Measurements from ENCODE around the gene KRT10.
"Not testable (repeated sequence)": the region's sequence is repeated elsewhere in the genome, so short reads cannot be mapped to it uniquely, and the experiment has no call there.

Gene KRT10

DNA sequence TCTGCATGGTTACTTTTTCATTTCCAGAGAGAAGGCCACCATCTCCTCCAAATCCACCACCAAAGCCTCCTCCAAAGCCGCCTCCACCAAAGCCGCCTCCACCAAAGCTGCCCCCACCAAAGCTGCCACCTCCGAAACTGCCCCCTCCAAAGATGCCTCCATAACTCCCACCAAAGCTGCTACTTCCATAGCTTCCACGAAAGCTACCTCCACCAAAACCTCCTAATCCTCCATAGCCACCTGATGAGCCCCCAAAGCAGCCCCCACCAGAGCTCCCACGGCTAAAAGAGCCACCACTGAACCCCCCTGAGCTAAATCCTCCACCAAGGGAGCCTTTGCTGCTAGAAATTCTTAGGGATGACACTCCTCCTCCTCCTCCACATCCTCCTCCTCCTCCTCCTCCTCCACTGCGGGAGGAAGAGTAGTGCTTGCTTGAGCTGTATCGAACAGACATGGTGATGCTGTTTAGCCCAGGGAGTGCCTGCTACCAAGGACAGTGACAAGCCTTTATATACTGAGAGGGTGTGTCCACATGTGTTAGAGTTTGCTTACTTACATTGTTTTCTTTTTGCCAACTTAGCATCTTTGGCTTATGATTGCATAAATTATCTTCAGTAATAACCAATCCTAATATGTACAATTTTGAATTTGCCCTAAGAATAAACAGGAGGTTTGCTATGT lies at the start of gene KRT10:
TSS of gene KRT10 (minus strand) at position 483 of the 681 bp plus-strand sequence. CDS start at position 454, 29 bp downstream.
- DNase-seq (ENCODE audit: low read depth) = no peak

DNA sequence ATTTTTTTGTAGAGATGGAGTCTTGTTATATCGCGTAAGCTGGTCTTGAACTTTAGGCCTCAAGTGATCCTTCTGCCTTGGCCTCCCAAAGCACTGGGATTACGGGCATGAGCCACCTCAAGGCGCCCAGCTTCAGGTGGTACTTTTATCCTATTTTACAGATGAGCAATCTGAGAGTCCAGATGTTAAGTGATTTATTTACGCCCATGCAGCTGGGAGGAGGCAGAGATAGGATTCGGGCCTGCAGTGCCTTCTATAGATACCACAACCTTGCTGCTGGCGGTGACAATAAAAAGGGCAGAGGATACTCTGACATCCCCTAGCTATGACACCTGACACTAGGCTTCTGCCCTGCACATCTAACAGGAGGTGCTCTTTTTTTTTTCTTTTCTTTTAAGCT lies 48.9 kb upstream of the KRT10 start:
- no peak for DNase-seq (ENCODE audit: low read depth)

DNA sequence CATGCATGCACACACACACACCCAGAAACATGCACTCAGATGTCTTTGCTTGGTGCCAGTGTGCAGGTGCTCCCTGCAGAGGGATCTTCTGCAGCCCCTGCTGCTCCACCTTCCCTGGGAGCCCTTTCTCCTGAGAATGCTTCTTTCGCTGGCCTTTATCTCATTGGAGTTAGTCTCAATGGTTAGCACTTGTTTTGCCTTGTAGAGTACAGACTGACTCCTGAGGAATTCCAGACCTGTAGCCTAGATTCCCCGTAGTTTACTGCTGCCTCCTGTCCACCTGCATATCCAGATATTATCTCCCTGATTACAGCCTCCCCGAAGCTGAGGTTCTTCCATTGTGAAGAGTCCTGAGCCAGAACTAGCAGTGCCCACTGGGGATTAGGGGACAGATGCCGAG lies 47.7 kb upstream of the KRT10 start:
- DNase-seq (ENCODE audit: low read depth) = no peak

DNA sequence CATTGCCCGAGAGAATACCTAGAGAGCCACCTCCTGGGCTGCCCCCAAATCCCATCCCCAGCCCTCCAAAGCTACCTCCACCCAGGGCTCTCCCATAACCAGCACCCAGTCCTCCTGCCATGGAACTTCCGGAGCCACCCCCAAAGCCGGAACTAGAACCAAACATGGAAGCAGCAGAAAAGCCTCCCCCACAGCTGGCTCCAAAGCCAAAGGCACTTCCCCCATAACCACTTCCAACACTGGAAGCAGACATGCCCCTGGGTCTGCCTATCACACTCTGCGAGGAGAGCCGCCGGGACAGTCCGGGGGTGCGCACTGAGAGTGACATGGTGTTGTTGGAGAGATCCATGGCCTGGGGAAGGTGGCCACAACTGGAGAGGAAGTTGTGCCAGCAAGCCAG lies 44.4 kb upstream of the KRT10 start, which contains the start of gene KRT12:
TSS of gene KRT12 (minus strand) at position 386 of the 400 bp plus-strand sequence. CDS start at position 349, 37 bp downstream.
- DNase-seq (ENCODE audit: low read depth) = no peak

DNA sequence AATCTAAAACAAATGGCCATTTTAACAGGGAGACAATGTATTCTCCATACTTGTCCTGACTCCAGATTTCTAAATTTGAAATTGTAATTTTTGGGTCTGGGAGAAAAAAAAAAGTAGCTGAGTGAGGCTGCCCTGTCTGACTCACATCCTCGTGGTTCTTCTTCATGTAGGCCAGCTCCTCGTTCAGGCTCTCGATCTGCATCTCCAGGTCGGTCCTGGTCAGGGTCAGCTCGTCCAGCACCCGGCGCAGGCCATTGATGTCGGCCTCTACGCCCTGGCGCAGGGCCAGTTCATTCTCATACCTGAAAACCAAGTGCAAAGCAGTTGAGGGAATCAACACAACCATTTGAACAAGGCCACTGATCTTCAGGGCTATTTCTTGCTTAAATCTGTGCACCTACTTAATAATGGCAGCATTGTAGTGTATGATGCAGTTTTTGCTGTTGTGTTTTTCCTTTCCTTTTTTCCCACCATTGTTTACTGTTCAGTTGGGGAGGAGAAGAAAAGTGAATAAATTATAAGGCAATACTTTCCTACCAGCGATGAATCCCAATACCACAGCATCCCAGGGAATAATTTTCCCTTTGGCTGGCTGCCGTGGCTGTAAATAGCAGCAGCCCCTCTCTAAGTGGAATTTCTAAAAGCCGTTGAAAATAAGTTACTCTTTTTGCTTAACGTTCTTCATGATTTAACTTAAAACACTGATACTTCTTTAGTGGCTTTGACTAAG lies 42.4 kb upstream of the KRT10 start:
- no peak for DNase-seq (ENCODE audit: low read depth)

DNA sequence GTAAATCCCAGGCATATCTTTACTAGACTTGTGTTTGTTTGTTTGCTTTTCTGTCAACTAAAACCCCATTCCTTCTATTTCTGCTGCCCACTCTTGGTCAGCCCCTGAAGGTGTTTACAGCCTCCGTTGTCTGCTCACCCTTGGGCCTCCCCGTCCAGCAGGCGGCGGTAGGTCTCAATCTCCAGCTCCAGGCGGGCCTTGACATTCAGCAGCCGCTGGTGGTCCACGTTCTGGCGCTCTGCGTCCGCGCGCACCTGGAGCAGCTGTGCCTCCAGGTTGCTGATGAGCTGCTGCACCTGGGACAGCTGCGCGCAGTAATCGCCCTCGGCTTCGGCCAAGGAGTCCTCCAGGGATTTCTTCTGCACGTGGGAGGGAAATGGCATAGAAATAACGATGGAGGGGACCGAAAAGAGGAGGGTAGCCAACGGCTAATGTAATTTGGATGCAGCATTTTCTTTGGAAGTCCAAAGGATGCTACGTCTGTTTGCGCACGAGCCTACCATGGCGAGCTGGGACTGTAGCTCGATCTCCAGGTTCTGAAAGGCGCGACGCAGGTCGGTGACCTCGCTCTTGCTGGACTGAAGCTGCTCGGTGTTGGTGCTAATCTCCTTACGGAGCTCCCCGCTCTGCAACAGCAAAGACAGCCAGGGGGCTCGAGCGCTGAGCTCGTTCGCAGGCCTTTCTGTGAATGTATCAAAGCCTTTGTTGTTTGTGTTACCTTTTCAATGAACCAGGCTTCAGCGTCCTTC lies 40.7 kb upstream of the KRT10 start:
- DNase-seq (ENCODE audit: low read depth) = no peak

DNA sequence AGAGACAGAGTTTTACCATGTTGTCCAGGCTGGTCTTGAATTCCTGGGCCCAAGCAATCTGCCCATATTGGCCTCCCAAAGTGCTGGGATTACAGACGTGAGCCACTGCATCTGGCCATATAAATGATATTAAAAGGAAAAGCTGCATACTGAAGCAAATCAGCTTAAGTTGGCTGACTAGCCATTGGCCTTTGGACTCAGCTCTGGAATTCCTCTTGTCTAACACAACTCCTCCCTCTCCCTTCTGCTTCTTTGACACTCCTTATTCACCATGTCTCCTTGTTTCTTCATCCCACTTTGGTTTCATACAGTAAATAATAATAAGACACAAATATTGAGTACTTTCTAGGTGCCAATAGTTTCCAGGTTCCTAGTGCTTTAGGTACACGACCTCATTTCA lies 37.1 kb upstream of the KRT10 start:
- DNase-seq (ENCODE audit: low read depth) = no peak

DNA sequence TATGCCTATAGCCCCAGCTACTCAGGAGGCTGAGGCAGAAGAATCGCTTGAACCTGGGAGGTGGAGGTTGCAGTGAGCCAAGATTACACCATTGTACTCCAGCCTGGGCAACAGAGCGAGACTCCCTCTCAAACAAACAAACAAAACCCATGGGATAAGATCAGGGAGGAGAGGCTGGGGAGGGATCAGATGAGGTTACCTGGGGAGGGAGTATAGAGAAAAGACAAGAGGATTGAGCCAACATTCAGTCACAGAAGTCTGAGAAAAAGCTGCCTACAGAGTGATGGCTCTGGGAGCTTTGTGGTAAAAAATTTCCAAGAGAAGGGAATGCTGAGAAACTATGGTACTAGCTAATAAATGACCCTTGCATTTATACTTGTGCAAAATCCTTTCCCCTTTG lies 36.3 kb upstream of the KRT10 start:
- DNase-seq (ENCODE audit: low read depth) = not testable (repeated sequence)

DNA sequence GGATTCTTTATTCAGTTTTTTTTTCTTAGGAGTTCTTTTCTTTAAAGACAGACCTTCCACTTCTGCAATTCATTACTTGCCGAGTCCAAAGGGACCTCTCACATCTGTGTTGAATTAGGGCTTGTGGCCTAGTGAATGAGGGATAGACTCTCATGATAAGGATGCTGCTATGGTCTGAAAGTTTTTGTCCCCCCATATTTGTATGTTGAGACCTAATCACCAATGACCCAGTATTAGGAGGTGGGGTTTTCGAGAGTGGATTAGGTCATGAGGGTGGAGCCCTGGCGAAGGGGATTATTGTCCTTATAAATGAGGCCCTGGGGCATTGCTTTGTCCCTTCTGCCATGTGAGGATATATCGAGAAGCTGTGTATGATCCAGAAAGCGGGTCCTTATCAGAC lies 35.1 kb upstream of the KRT10 start:
- no peak for DNase-seq (ENCODE audit: low read depth)

DNA sequence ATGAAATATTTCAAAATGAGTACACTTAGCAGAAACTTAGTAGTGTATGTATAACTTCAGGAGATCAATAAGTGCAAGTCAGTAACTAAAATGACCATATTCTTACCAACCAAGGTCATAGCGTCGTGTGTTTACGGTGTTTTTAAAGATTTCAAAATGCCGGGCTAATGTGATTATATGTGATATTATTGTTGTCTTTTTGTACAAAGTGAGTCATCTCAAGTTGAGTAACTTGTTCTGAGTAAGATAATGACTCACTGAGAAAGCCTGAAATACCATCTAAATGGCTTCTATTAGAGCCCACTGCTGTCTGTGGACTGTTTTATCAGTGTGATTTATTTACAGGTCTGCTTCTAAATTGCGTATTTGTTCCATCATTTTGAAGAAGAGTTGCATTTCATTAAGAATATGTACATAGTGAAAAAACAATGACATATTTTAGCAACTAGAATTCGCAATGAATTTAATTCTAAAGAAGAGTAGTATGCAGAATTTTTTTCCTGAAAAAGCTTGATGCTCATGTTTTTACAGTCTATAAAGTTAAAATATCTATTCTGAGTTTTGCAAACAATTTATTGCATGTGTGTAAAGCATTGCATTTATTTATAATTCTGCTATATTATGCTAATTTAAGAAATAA lies 31.9 kb upstream of the KRT10 start:
- no peak for DNase-seq (ENCODE audit: low read depth)

DNA sequence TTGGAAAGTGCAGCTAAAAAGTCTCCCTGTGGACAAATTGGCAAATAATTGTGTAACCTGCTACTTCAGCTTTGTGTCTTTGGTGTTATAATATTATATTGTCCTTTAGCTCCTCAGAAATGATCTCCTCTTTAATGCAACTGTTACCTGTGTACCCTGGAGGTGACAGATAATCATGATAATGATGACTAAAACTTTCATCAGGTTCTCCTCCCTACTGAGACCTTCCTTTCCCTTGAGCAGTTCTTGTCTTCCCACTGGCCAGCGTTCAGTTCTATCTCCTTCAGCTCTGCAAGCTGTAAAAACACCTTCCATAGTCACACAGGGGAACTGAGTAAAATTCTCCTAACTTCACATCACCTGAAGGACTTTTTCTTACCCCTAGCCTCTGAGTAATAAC lies 29.9 kb upstream of the KRT10 start:
- no peak for DNase-seq (ENCODE audit: low read depth)

DNA sequence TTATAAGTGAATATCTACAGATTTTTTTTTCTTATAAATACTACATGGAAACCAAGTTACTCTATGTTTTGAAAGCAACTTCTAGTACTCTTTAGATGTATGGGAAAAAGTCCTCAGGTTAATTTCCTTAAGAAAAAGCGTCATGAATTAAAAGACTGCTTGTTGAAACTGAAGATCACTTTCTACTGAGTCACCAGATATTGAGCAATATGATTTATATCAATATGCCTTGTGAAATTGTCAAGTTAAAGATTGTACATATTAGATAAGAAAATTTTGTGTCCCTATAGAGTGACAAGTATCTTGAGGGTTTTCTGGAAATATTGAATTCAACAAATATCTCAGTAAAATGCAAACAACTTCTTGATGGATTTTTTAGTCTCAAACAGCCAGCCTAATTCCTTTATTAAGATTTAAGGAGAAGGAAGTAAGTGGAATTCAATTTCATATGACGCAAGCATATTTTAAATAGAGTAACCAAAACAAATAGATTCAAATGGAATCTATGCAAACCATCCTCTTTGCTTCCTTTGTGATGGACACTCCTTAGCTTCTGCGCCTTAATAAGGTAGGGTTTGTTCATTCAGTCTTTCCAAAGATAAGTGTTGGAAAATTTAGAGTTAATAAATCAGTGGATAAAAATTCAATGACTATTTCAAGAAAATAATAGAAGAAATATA lies 28.0 kb upstream of the KRT10 start:
- no peak for DNase-seq (ENCODE audit: low read depth)

DNA sequence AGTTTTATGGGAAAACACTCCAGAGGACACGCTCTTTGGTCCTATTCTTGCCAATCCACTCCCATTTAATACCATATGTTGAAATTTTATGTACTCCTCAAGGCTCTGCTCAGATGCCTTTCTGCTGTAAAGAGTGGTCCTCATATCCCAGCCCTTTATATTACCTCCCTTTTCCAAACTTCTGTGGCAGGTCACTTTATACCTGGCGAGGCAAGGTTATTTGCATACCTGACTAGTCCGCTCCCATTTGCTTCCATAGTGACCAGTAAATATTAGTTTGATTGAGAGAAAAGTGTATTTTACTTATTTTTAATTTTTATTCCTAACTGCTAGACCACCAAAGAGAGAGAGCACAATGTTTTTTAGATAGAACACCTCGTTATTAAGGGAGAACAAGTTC lies 27.3 kb upstream of the KRT10 start:
- DNase-seq (ENCODE audit: low read depth) = no peak

DNA sequence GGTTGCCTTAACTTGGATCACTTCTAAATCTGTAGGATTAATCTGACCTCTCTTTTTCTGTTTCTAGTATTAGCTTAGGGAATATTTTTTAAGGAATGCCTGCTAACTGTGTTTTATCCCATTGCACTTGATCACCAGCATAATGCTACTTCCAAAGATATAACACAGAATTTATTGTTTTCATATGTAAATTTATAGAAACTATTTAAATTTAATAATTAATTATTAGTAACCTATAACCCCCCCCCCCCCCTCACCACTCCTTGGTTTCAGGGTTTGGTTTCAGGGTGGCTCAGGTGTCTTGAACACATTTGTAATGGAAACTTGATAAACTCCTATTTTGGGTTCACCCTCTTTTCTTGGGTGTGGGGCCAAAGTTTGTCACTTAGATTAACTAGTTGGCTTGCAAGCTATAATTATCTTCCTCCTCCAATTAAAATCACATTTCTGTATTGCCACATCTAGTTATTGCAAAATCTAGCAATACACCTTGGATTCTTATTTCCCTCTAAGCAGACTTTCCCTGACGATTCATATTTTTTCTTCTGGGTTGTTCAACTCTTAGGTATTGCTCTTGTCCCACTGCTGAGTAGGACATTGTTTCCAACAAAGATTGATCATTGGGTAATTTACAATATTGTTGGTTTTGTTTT lies 26.3 kb upstream of the KRT10 start:
- no peak for DNase-seq (ENCODE audit: low read depth)

DNA sequence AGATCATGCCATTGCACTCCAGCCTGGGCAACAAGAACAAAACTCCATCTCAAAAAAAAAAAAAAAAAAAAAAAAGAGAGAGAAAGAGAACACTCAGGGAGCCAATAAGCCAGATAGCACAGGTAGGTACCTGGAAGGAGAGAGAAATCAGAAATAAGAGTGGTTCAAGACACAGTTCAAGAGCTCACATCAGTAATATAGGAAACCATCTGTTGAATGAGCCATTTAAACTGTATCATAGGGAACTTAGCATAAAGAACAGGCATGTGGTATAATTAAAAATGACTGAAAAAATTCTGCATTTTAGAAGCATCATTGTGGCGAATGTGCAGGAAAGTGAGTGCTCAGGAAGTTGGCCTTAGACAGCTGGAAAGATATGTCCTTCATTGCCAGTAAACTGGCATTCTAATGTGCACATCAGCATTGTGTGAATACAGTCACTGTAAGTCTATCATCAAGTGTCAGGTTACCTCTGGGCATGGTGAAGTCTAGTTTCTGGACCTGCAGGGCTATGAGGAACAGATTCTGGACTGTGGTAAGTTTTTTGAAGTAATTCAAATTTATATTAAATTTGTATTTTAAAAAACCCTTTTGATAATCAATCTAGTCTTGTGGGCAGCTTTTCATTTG lies 24.2 kb upstream of the KRT10 start:
- no peak for DNase-seq (ENCODE audit: low read depth)

DNA sequence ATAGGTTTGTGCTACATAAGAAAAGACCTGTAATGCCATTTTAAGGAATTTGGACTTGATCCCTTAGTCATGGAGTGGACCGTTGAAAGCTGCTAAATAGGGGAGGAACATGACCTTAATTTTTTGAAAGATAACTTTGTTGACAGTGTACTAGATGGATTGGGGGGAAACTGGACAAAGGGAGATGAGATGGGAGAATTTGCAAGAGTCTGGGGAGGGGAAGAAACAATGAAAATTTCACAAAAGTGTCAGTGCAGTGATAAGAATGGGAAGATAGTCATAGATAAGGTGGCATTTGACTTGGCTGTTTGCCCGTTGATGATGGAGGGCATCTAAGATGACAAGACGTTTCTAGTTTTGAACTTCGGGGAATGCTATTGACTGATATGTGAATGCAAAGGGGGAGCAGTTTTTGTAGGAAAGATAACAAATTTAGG lies 22.3 kb upstream of the KRT10 start:
- DNase-seq (ENCODE audit: low read depth) = no peak

DNA sequence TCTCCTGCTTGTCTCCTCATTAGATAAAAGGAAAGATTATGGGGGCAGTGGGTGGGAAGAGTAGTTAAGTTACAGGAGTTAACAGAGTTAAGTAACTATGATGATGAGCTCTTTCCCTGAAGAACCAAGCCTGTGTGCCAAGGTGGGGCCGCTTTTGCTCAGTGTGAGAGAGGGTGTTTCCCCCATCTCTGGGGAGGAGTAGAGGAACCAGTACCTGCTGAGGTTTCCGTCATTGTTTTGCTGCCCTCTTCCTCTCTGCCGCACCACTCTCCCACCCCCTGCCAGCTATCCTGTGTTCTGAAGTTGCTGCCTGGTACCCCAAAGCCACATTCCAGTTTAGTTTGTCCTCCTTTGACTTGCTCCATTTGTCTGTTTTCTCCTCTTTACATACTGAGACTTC lies 20.8 kb upstream of the KRT10 start:
- DNase-seq (ENCODE audit: low read depth) = no peak

DNA sequence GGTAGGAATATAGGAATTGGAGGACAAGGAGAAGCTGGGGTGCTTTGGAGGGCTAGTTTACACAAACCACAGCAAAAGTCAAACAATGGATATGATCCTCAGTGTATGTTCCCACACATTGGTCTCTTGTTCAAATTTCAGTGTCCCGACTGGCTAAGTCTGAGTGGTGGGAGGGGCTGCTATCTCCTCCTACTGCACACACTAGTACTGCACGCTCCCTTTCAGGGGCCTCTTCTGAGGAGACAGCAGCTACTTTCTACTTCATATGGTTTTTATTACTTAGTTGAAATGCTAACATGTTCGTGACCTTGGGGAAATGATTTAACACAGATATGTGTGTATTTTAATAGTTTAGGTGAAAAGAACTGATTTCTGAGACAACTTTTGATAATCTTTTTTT lies 18.8 kb upstream of the KRT10 start:
- no peak for DNase-seq (ENCODE audit: low read depth)

DNA sequence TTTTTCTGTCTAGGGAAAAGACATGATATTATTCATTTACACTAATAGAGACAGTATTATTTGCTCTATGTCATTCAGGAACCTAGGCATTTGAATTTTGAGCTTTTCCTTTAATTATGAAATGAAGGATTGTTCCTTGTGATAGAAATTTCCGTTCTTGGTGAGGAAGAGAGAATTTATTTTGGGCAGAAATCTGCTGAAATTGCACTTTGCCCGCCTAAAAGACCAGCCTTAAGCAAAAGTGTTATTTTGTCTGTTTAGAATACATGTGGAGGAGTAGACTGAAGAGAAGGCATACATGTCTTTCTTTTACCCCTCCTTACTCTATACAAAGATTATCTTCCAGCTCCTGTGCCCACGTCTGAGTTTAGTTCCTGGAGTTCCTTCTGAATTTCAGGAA lies 16.8 kb upstream of the KRT10 start:
- no peak for DNase-seq (ENCODE audit: low read depth)

DNA sequence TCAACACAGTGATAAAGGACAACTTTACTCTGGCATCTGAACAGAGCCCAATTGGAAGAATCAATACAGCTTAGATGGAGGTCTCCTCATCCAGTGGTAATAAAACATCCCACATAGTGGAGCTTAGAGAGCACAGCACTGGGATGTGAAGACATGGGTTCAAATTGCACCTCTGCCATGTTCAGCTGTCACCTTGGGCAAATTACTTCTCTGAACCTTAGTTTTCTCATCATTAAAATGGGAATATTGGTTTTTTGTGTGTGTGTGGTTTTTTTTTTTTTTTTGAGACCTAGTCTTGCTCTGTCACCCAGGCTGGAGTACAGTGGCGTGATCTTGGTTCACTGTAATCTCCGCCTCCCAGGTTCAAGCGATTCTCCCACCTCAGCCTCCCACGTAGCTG lies 13.6 kb upstream of the KRT10 start:
- DNase-seq (ENCODE audit: low read depth) = no peak

DNA sequence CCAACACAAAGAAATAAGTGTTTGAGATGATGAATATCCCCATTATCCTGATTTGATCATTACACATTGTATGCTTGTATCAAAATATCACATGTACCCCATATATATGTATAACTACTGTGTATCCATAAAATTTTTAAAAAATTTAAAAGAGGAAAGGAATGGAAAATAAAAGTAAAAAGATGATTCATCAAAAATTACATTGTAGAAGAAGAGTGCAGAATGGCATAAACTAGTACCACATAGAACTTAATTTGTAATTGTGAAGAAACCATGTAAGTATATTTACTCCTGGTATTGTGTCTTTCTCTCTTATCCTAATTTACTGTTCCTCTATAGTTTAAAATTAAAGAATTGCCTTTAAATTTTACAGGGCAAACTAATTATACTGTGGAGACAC lies 11.5 kb upstream of the KRT10 start:
- DNase-seq (ENCODE audit: low read depth) = no peak

Measured in CMK (cell line).